ENCODE results near the gene ALPP.
"Not testable (repeated sequence)": the region's sequence is repeated elsewhere in the genome, so short reads cannot be mapped to it uniquely, and the experiment has no call there.

ALPP gene

DNA sequence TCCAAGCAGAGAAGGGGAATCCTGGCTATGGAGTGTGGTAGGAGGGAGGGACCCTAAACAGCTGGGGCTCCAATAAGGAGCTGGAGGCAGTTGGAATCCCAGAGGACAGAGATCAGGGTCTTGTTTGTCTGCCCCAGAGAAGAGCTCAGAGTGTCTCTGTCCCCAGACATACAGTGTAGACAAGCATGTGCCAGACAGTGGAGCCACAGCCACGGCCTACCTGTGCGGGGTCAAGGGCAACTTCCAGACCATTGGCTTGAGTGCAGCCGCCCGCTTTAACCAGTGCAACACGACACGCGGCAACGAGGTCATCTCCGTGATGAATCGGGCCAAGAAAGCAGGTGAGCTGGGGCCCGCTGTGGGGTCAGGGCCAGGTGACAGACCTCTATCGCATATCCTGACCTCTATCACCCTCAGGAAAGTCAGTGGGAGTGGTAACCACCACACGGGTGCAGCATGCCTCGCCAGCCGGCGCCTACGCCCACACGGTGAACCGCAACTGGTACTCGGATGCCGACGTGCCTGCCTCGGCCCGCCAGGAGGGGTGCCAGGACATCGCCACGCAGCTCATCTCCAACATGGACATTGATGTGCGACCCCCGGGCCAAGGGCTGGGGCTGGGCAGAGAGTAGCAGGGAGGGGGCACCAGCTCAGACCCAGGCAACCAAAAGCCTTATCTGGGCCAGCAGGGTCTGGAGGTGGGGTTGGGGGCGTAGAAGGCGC, 29.0 kb downstream of the ALPP start:
- DNase-seq: not testable (repeated sequence)

DNA sequence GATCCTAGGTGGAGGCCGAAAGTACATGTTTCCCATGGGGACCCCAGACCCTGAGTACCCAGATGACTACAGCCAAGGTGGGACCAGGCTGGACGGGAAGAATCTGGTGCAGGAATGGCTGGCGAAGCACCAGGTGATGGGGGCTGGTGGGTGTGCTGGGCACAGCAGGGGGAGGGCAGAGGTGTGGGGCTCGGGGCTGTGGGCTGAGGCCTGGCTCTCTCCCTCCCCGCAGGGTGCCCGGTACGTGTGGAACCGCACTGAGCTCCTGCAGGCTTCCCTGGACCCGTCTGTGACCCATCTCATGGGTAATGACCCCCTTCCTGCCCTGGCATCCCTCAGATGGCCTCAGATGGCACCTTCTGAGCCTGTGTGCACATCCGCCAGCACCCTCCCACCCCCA, 29.7 kb downstream of the ALPP start:
- not testable (repeated sequence) for DNase-seq

DNA sequence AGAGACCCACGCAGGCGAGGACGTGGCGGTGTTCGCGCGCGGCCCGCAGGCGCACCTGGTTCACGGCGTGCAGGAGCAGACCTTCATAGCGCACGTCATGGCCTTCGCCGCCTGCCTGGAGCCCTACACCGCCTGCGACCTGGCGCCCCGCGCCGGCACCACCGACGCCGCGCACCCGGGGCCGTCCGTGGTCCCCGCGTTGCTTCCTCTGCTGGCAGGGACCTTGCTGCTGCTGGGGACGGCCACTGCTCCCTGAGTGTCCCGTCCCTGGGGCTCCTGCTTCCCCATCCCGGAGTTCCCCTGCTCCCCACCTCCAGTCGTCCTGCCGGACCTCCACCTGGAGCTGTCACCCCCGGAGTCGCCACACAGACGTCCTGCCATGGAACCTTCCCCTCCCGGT, 31.1 kb downstream of the ALPP start:
- DNase-seq: not testable (repeated sequence)

DNA sequence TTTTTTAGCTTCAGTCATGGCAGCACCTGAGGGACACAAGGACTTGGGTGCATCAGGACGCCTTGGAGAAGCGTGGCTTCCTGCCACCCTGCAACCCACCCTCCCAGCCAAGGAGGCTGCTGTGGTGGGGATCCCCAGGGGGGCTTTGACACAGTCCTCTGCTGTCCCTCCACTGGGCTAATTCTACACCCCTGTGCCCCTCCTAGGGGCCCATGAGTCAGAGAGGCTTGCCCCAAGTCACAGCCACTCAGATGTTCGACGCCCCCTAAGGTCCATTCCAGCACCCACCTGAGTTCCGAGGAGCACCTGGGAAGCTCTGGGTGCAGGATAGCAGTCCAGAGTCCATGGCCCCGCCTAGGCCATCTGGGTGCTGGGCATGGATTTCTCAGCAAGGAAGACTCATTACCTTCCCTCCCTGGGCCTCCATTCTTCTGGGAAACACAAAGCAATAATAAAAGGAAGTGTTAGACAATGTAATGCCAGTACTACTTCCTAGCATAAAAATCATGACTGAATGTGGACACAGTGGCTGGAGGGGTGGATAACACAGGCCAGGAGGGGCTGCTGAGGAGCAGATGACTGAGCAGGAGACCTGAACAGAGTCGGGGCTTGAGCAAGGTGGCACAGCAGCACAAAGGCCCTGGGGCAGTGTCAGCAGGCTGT, 31.8 kb downstream of the ALPP start:
- no peak for DNase-seq

DNA sequence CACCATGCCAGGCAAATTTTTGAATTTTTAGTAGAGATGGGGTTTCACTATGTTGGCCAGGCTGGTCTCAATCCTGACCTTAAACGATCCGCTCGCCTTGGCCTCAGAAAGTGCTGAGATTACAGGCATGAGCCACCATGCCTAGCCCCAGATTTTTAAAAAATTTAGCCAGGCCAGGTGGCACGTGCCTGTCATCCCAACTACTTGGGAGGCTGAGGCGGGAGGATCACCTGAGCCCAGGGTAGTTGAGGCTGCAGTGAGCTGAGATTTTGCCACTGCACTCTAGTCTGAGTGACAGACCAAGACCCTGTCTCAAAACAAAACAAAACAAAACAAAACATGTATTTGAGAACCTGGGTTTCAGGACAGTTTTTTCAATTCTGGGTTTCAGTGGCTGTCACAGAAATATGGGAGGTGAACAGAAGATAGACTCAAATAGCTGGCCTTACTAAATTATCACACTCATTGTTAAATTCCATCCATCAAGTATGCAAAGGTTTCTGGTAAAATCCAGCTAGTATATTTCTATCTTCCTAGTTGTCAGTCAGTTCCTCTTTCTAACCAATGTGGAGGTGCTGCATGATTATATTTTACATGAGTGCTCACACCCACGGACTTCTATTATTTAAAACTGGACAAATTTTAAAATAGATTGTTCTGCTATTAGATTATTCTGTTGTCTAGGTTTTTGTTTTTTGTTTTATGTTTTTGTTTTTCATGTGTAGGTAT, 33.5 kb downstream of the ALPP start:
- no peak for DNase-seq

DNA sequence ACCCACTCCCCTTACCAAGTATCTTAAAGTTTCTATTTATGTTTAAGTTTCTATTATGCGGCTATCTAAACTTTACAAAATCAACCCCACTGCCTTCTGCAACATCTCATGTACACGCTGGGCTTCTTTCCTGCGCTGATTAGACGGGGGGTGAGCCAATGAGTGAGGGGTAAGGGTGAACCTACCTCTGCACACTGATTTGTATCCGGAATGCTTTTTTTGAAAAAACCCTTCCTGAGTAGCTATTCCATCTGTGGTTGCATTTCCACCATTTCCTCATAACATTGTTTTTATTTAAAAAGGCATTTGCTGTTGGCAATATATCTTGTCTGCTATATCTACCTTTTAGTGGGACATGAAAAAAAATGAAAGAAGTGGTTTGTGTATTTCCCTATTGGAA, 34.4 kb downstream of the ALPP start:
- no peak for DNase-seq

GRCh38 chr2:232415138-232415690, 36.7 kb downstream of the ALPP start:
- DNase-seq: no peak

GRCh38 chr2:232415736-232416520, 37.4 kb downstream of the ALPP start:
- no peak for DNase-seq

DNA sequence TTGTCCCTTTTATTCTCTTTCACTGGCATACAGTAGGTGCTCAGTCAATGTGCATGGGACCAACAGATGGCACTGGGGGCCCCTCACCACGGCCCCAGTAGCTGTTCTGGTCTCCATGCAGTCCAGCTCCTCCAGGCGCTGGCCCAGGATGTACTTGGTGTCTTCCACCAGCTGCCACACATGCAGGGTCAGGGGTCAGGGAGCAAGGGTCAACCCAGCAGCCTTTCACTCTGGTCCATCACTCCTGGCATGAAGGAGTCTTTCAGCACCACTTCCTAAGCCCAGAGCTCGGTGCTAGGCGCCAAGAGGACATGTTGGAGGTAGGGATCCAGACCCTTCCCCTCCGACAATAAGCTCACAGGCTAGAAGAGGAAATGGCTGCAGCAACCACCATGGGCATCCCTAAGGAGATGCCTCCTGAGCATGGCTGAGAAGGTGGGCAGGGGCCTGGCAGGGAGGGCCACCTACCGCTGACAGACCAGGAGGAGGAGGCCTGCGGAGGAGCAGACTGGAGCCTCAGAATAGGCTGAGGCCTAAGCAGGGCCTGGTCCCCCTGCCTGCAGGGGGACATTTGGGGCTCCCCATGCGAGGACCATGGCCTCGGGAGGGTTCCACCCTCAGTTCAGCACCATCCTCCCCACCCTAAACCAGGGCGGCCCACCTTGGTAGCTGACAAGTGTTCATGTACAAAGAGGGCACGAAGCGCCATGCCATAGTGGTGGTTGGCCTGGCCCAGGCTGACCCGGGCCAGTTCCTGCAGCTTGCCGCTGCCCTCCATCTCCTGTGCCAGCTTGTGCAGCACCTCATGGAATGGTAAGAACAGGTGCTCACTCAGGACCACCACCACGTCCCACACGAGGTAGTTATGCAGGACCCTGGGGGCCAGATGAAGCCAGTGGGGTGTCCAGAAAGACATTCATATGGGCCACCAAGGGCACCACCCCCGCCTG, 38.2 kb downstream of the ALPP start:
- no peak for DNase-seq

GRCh38 chr2:232417489-232417888, 38.9 kb downstream of the ALPP start:
- no peak for DNase-seq

- no peak for DNase-seq
Measured at GRCh38 chr2:232418056-232418455, 39.5 kb downstream of the ALPP start.

GRCh38 chr2:232418466-232419244, 40.1 kb downstream of the ALPP start:
- no peak for DNase-seq

- DNase-seq: no peak
Measured at GRCh38 chr2:232419245-232420072, 40.9 kb downstream of the ALPP start.

- no peak for DNase-seq
Measured at GRCh38 chr2:232420073-232420454, 41.5 kb downstream of the ALPP start.

- DNase-seq: no peak
Measured at GRCh38 chr2:232420463-232421188, 42.1 kb downstream of the ALPP start.

- DNase-seq: no peak
Measured at GRCh38 chr2:232421189-232421785, 42.7 kb downstream of the ALPP start.

DNA sequence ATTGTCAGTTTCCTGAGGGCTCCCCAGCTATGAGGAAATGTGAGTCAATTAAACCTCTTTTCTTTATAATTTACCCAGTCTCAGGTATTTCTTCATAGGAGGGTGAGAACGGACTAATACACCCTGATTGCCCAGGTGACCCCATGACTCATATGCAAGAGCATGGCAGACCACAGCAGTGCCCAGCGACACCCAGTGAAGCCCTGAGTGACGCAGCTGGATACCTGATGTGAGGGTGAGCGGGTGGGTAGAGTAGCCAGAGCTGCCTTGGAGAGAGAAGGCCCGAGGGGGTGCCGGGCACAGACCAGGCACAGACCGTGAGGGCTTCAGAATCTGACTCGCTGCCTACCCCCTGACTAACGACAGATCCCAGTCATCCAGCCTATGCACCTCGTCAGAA, 43.5 kb downstream of the ALPP start:
- no peak for DNase-seq

DNA sequence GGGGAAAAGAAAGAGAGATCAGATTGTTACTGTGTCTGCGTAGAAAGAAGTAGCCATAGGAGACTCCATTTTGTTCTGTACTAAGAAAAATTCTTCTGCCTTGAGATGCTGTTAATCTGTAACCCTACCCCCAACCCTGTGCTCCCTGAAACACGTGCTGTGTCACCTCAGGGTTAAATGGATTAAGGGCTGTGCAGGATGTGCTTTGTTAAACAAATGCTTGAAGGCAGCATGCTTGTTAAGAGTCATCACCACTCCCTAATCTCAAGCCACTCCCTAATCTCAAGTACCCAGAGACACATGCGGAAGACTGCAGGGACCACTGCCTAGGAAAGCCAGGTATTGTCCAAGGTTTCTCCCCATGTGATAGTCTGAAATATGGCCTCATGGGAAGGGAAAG, 44.4 kb downstream of the ALPP start:
- not testable (repeated sequence) for DNase-seq

DNA sequence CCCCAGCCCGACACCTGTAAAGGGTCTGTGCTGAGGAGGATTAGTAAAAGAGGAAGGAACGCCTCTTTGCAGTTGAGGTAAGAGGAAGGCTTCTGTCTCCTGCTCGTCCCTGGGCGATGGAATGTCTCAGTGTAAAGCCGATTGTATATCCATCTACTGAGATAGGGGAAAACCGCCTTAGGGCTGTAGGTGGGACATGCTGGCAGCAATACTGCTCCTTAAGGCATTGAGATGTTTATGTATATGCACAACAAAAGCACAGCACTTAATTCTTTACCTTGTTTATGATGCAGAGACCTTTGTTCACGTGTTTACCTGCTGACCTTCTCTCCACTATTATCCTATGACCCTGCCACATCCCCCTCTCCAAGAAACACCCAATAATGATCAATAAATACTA, 44.9 kb downstream of the ALPP start:
- DNase-seq: not testable (repeated sequence)

All from SW 1271 (cell line).